HCT116 (cell line): ENCODE data around the gene ITPR1. TPM values are rescaled to one million over a fixed set of nuclear protein-coding genes. Genes with fewer than 3 reads are reported as not detected.

Experiments used
- ATAC-seq: fragments of 200-7000 bp; cut with Tn5 transposase; 2 replicates; pipeline ENCODE4 v1.9.1; 2020; ENCODE audit warnings: mild to moderate bottlenecking, moderate library complexity
- BruUV-seq: library from RNA; stranded (reverse); fragments of 400-500 nt; replicated peaks from 2 replicates; lab custom pipeline; 2021; lab: Mats Ljungman, UMichigan
- CTCF ChIA-PET: fragments of 300-600 bp; sonication (Branson Sonifier 250); formaldehyde crosslinking; loops from one replicate; lab custom pipeline; 2021; ENCODE audit warnings: antibody characterized with exemption; lab: Charles Lee
- POLR2A ChIA-PET: fragments of 300-600, 350-600 bp; sonication (Branson Sonifier 250); formaldehyde crosslinking; loops from one replicate; lab custom pipeline; 2021; ENCODE audit warnings: antibody characterized with exemption; lab: Charles Lee
- RAD21 ChIA-PET, 2 experiments: fragments of 300-600 bp; sonication (Branson Sonifier 250); formaldehyde crosslinking; loops; one replicate each; lab custom pipeline; 2023; ENCODE audit warnings: low total read pairs in 2 of 2; ENCODE audit not compliant: uncharacterized antibody in 2 of 2, unreplicated experiment in 2 of 2, low non-redundant PET in 1 of 2; lab: Charles Lee
- DNase-seq: peaks from one replicate; pipeline ENCODE4 v3.0.0-alpha.2; 2010; ENCODE audit warnings: low read depth, low spot score
- H2AFZ ChIP-seq: fragments of 200-600 bp; shearing (Covaris generic), sonication (generic); 2 replicates; pipeline ENCODE4 v1.6.1; 2017; ENCODE audit warnings: low read depth, mixed run types, mixed read lengths, antibody characterized with exemption, low read length; ENCODE audit not compliant: poor library complexity, severe bottlenecking
- H3K27ac ChIP-seq: 2 replicates; pipeline ENCODE4 v1.5.1; 2012; ENCODE audit warnings: low read depth, low read length
- H3K27me3 ChIP-seq: fragments of 200-600 bp; sonication (generic); 2 replicates; pipeline ENCODE4 v1.6.1; 2016; ENCODE audit warnings: mixed run types, low read length, mixed read lengths; ENCODE audit not compliant: insufficient read depth
- H3K36me3 ChIP-seq, 2 experiments: fragments of 200-500 bp in 1 of 2; fragments of 200-600 bp in 1 of 2; sonication (Bioruptor generic) in 1 of 2; sonication (generic) in 1 of 2; 2 replicates each; pipeline versions ENCODE4 v1.5.1 to v1.6.1; 2014 to 2016; ENCODE audit warnings: low read length in 2 of 2, inconsistent platforms in 1 of 2, mixed read lengths in 1 of 2, mixed run types in 1 of 2; ENCODE audit not compliant: insufficient read depth in 2 of 2, control insufficient read depth in 1 of 2
- H3K4me1 ChIP-seq, 2 experiments: fragments of 200-600 bp in 1 of 2; sonication (generic) in 1 of 2; 2 replicates each; pipeline versions ENCODE4 v1.5.1 to v1.6.1; 2012 to 2017; ENCODE audit warnings: low read length in 2 of 2, inconsistent platforms in 1 of 2, mild to moderate bottlenecking in 1 of 2, mixed read lengths in 1 of 2, mixed run types in 1 of 2, moderate library complexity in 1 of 2; ENCODE audit not compliant: insufficient read depth in 2 of 2, control insufficient read depth in 1 of 2
- H3K4me2 ChIP-seq: fragments of 200-600 bp; sonication (generic); 2 replicates; pipeline ENCODE4 v1.6.1; 2017; ENCODE audit warnings: mixed run types, low read length, mixed read lengths
- H3K4me3 ChIP-seq, 2 experiments: fragments of 200-600 bp in 1 of 2; sonication (generic) in 1 of 2; replicated peaks in 1 of 2; 2 replicates each; pipeline ENCODE4 v1.5.1; 2011 to 2016; ENCODE audit warnings: low read length in 2 of 2, control low read depth in 1 of 2, low read depth in 1 of 2, mild to moderate bottlenecking in 1 of 2, mixed read lengths in 1 of 2, mixed run types in 1 of 2
- H3K79me2 ChIP-seq: fragments of 200-600 bp; sonication (generic); 2 replicates; pipeline ENCODE4 v1.6.1; 2017; ENCODE audit warnings: mild to moderate bottlenecking, mixed run types, low read length, moderate library complexity, mixed read lengths; ENCODE audit not compliant: insufficient read depth
- H3K9ac ChIP-seq: fragments of 200-600 bp; sonication (generic); 2 replicates; pipeline ENCODE4 v1.6.1; 2016; ENCODE audit warnings: low read length, mixed read lengths
- H3K9me2 ChIP-seq: fragments of 200-600 bp; sonication (generic), shearing (Covaris generic); 2 replicates; pipeline ENCODE4 v1.6.1; 2017; ENCODE audit warnings: mixed run types, mild to moderate bottlenecking, moderate library complexity; ENCODE audit not compliant: insufficient read depth
- H3K9me3 ChIP-seq, 2 experiments: fragments of 200-500 bp in 1 of 2; fragments of 200-600 bp in 1 of 2; sonication (Bioruptor generic) in 1 of 2; sonication (generic) in 1 of 2; 2 replicates each; pipeline ENCODE4 v1.6.1; 2014 to 2017; ENCODE audit warnings: low read length in 2 of 2, mixed read lengths in 2 of 2, inconsistent platforms in 1 of 2, low read depth in 1 of 2, mild to moderate bottlenecking in 1 of 2, mixed run types in 1 of 2, moderate library complexity in 1 of 2; ENCODE audit not compliant: control insufficient read depth in 1 of 2, insufficient read depth in 1 of 2
- H4K20me1 ChIP-seq: fragments of 200-600 bp; sonication (generic), shearing (Covaris generic); 2 replicates; pipeline ENCODE4 v1.6.1; 2017; ENCODE audit warnings: mixed run types, mild to moderate bottlenecking, moderate library complexity; ENCODE audit not compliant: insufficient read depth
- CEBPB ChIP-seq: IDR thresholded peaks from 2 replicates; pipeline ENCODE4 v1.6.1; 2012; ENCODE audit warnings: low read depth
- EGR1 ChIP-seq: IDR thresholded peaks from 2 replicates; pipeline ENCODE4 v1.6.1; 2012; ENCODE audit warnings: low read depth
- ELF1 ChIP-seq: IDR thresholded peaks from 2 replicates; pipeline ENCODE4 v1.6.1; 2012; ENCODE audit warnings: low read depth, borderline replicate concordance
- RAD21 ChIP-seq: IDR thresholded peaks from 2 replicates; pipeline ENCODE4 v1.6.1; 2012; ENCODE audit warnings: low read depth, mild to moderate bottlenecking
- ZFX ChIP-seq: fragments of 450-650 bp; IDR thresholded peaks from 2 replicates; pipeline ENCODE4 v1.6.1; 2017
- intact Hi-C: fragments of 100-400 bp; cut with micrococcal nuclease; formaldehyde crosslinking; loops from 2 replicates; pipeline ENCODE4 v1.10.0; 2022
- total RNA-seq: library from RNA; stranded (reverse); gene quantifications from one replicate; pipeline ENCODE4 v1.2.1, GENCODE V29; 2021; ENCODE audit not compliant: unreplicated experiment
- TF ChIP-seq, protein P1 (sequence below), 3 experiments: fragments of 200-600 bp in 1 of 3; sonication (generic) in 1 of 3; IDR thresholded peaks in 2 of 3; conservative IDR thresholded peaks in 1 of 3; 2 replicates each; pipeline ENCODE4 v1.5.1; 2012 to 2017; ENCODE audit warnings: low read depth in 2 of 3, low read length in 2 of 3, antibody characterized with exemption in 1 of 3, borderline replicate concordance in 1 of 3, control low read depth in 1 of 3, mild to moderate bottlenecking in 1 of 3, mixed read lengths in 1 of 3, mixed run types in 1 of 3, moderate library complexity in 1 of 3; ENCODE audit not compliant: insufficient read depth in 1 of 3
- TF ChIP-seq, protein P2 (sequence below): IDR thresholded peaks from 2 replicates; pipeline ENCODE4 v1.6.1; 2012

The ITPR1 gene
- total RNA-seq, 1 experiment from 2014 or later, result 9.2 TPM

DNA sequence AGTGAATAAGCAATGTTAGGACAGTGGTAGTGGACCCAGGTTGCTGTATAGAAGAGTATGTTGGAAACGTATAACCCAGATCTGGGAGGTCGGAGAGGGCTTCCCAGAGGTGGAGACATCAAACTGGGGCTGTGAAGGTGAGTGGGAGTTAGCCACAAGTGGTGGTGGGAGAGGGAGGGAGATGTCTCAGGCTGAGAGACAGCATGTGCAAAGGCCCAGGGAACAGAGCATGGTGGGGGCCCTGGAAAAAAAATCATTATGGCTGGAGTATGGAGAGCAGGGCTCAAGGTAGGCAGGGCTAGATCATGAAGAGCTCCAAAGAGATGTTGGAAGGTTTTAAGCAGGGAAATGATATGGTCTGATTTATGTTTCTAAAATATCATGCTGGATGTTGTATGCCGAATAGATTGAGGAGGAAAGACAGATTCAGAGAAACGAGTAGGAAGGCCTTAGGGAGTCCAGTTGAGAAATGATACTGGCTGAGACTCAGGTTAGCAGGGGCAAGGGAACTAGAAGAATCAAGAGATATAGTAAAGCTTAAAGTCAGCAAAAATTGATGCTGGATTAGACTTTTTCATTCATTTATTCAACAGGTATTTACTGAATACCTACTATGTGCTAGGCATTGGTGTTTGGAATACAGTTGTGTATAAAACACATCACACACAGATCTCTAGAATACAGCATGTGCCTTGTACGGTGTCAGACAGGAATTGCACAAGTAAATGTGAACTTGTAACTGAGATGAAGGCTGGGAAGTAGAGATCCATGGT is 17.0 kb downstream of the ITPR1 start:
- Histone ChIP-seq H3K36me3 (no peaks in the 10 kb centered on the region), H2AFZ (no peak overlapping the region), H3K9me2 (no peaks in the 10 kb centered on the region), H3K4me1 (no peaks in the 10 kb centered on the region), H3K27ac (no peak overlapping the region), H3K9me3 (no peaks in the 10 kb centered on the region), H3K4me3 (no peak overlapping the region), H3K9ac (no peak overlapping the region), H3K79me2 (no peaks in the 10 kb centered on the region), H3K27me3 (0 out of 2 replicates have a peak, but pooled peaks cover 4% of the 10 kb centered on the region), H3K4me2 (no peak overlapping the region), H4K20me1 (no peaks in the 10 kb centered on the region)
- TF ChIP-seq CEBPB (no peak), RAD21 (no peak)
- TF ChIP-seq, protein P1, sequence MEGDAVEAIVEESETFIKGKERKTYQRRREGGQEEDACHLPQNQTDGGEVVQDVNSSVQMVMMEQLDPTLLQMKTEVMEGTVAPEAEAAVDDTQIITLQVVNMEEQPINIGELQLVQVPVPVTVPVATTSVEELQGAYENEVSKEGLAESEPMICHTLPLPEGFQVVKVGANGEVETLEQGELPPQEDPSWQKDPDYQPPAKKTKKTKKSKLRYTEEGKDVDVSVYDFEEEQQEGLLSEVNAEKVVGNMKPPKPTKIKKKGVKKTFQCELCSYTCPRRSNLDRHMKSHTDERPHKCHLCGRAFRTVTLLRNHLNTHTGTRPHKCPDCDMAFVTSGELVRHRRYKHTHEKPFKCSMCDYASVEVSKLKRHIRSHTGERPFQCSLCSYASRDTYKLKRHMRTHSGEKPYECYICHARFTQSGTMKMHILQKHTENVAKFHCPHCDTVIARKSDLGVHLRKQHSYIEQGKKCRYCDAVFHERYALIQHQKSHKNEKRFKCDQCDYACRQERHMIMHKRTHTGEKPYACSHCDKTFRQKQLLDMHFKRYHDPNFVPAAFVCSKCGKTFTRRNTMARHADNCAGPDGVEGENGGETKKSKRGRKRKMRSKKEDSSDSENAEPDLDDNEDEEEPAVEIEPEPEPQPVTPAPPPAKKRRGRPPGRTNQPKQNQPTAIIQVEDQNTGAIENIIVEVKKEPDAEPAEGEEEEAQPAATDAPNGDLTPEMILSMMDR (IDR thresholded peaks at IDR 0.05 in 2 of 3, conservative IDR thresholded peaks at IDR 0.05 in 1 of 3; ENCODE audit: borderline replicate concordance in 1 of 3, insufficient read depth in 1 of 3, low read depth in 2 of 3, low read length in 2 of 3), result no peak
- BruUV-seq, result no TSS peak
- RAD21 ChIA-PET, result no interaction called here
- CTCF ChIA-PET, result no interaction called here
- intact Hi-C loops, result no loop called here
- ATAC-seq (no peak), DNase-seq (no peak)
- POLR2A ChIA-PET, result no interaction called here

DNA sequence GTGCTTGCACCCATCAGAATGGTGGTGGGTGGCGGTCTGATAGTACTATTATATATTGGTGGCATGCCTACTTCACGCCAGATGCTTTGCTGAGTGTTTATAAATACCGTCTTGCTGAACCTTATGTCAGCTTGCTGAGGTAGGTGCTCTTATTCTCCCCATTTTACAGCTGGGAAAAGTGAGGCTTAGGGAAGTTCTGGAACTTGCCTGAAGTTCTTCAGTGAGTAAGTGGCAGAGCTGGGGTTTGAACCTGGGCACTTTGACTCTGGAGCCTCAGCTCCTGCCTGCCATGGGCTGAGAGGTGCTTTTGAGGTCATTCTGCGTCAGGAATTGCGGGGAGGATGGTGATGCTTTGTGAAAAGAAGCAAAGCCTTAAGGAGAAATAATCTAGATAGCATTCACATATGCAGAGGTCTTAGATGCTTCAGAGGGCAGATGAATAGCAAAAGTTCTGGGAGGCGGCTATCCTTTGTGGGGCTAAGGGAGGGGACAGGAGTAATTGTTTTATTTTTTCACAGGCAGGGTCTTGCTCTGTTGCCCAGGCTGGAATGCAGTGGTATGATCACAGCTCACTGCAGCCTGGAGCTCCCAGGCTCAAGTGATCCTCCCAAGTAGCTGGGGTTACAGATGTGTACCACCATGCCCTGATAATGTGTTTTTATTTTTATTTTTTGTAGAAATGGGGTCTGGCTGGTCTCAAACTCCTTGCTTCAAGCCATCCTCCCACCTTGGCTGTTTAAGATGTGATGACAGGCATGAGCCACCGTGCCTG is 18.5 kb downstream of the ITPR1 start:
- Histone ChIP-seq H3K4me3 (no peak overlapping the region), H3K9me3 (no peaks in the 10 kb centered on the region), H2AFZ (no peak overlapping the region), H3K79me2 (no peaks in the 10 kb centered on the region), H3K27me3 (0 out of 2 replicates have a peak, but pooled peaks cover 4% of the 10 kb centered on the region), H3K4me1 (no peaks in the 10 kb centered on the region), H3K36me3 (no peaks in the 10 kb centered on the region), H3K27ac (no peak overlapping the region), H3K4me2 (no peak overlapping the region), H3K9ac (no peak overlapping the region), H4K20me1 (no peaks in the 10 kb centered on the region), H3K9me2 (no peaks in the 10 kb centered on the region)
- no peak for DNase-seq
- intact Hi-C loops, result no loop called here
- no peak for ATAC-seq
- BruUV-seq, result no TSS peak
- TF ChIP-seq, protein P2, sequence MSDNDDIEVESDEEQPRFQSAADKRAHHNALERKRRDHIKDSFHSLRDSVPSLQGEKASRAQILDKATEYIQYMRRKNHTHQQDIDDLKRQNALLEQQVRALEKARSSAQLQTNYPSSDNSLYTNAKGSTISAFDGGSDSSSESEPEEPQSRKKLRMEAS, result no peak
- no peak for TF ChIP-seq ZFX
- TF ChIP-seq CEBPB, result no peak
- TF ChIP-seq EGR1, result no peak
- TF ChIP-seq ELF1, result no peak
- ChIA-PET POLR2A (no interaction called here), RAD21 (no interaction called here), CTCF (no interaction called here)
